K562 (cell line): ENCODE measurements around the gene SNRNP200. TPM values are rescaled to one million over a fixed set of nuclear protein-coding genes. Genes with fewer than 3 reads are reported as not detected.

Experiments
- ATAC-seq: fragments of 200-7000 bp; cut with Tn5 transposase; 3 replicates; pipeline ENCODE4 v1.9.1; 2020; ENCODE audit warnings: moderate library complexity
- BruUV-seq: library from RNA; stranded (reverse); fragments of 400-500 nt; replicated peaks from 2 replicates; lab custom pipeline; 2021; lab: Mats Ljungman, UMichigan
- CTCF ChIA-PET: fragments of 300-600 bp; formaldehyde crosslinking; extraction: SDS; loops from one replicate; lab custom pipeline; 2021; ENCODE audit warnings: low intra/inter-chr PET ratio; lab: Yijun Ruan, JAX
- POLR2A ChIA-PET: fragments of 300-600, 350-650 bp; sonication (Branson Sonifier 250); formaldehyde crosslinking; extraction: SDS; loops from one replicate; lab custom pipeline; 2021; ENCODE audit warnings: antibody characterized with exemption, inconsistent platforms; lab: Yijun Ruan, JAX
- DNase-seq, 4 experiments: peaks; one replicate each; pipeline versions ENCODE4 v3.0.0 to v3.0.0-alpha.2; 2011 to 2018; ENCODE audit warnings: low spot score in 3 of 4, mixed read lengths in 3 of 4; ENCODE audit errors: extremely low read depth in 1 of 4
- FAIRE-seq: peaks from 2 replicates; lab custom pipeline; 2011; peaks lifted over from hg19 to GRCh38; lab: Jason Lieb, UNC
- H2AFZ ChIP-seq: 2 replicates; pipeline ENCODE4 v1.6.0; 2011; ENCODE audit warnings: low read depth, low read length, control low read depth, inconsistent platforms
- H3K27ac ChIP-seq: fragments of 200-600 bp; 3 replicates; pipeline ENCODE4 v1.8.0; 2011; ENCODE audit warnings: low read depth, mild to moderate bottlenecking, control low read depth, inconsistent platforms, low read length, moderate library complexity, mixed read lengths; ENCODE audit errors: extremely low read depth
- H3K27me3 ChIP-seq, 2 experiments: fragments of 300-600 bp in 1 of 2; 2 replicates in 1 of 2; 3 replicates in 1 of 2; pipeline versions ENCODE4 v1.6.0 to v1.8.0; 2011; ENCODE audit warnings: inconsistent platforms in 2 of 2, low read length in 2 of 2, mild to moderate bottlenecking in 1 of 2, mixed read lengths in 1 of 2, moderate library complexity in 1 of 2; ENCODE audit not compliant: control insufficient read depth in 2 of 2, insufficient read depth in 2 of 2
- H3K36me3 ChIP-seq: fragments of 300-600 bp; 3 replicates; pipeline ENCODE4 v1.8.0; 2011; ENCODE audit warnings: mild to moderate bottlenecking, low read length, inconsistent platforms; ENCODE audit not compliant: control insufficient read depth, insufficient read depth
- H3K4me1 ChIP-seq, 2 experiments: fragments of 200-600 bp in 1 of 2; replicated peaks in 1 of 2; 2 replicates in 1 of 2; 3 replicates in 1 of 2; pipeline versions ENCODE4 v1.5.1 to v1.8.0; 2011; ENCODE audit warnings: inconsistent platforms in 2 of 2, low read length in 2 of 2, mild to moderate bottlenecking in 1 of 2, mixed read lengths in 1 of 2, moderate library complexity in 1 of 2; ENCODE audit not compliant: control insufficient read depth in 2 of 2, insufficient read depth in 2 of 2
- H3K4me2 ChIP-seq: 2 replicates; pipeline ENCODE4 v1.6.1; 2011; ENCODE audit warnings: low read length, control low read depth, inconsistent platforms, mixed read lengths; ENCODE audit not compliant: insufficient read depth
- H3K4me3 ChIP-seq: fragments of 200-600 bp; sonication (generic), shearing (Covaris generic); 2 replicates; pipeline ENCODE4 v1.5.1; 2016; ENCODE audit warnings: control low read depth, inconsistent platforms
- H3K79me2 ChIP-seq: fragments of 200-600 bp; 3 replicates; pipeline ENCODE4 v1.8.0; 2011; ENCODE audit warnings: low read length, inconsistent platforms; ENCODE audit not compliant: control insufficient read depth, insufficient read depth
- H3K9ac ChIP-seq, 2 experiments: 2 replicates each; pipeline versions ENCODE4 v1.6.0 to v1.6.1; 2011; ENCODE audit warnings: low read depth in 2 of 2, low read length in 2 of 2, control low read depth in 1 of 2, inconsistent platforms in 1 of 2, mild to moderate bottlenecking in 1 of 2, mixed read lengths in 1 of 2; ENCODE audit not compliant: insufficient read depth in 1 of 2
- H3K9me1 ChIP-seq: one replicate; pipeline ENCODE4 v1.6.0; 2011; ENCODE audit warnings: inconsistent platforms, mild to moderate bottlenecking, low read length, moderate library complexity; ENCODE audit not compliant: control insufficient read depth, insufficient read depth
- H3K9me3 ChIP-seq: replicated peaks from 2 replicates; pipeline ENCODE4 v1.5.1; 2011; ENCODE audit warnings: low read depth, low read length, inconsistent platforms; ENCODE audit not compliant: control insufficient read depth, insufficient read depth
- H4K20me1 ChIP-seq: replicated peaks from 2 replicates; pipeline ENCODE4 v1.6.1; 2011; ENCODE audit warnings: low read length, inconsistent platforms, mixed read lengths; ENCODE audit not compliant: control insufficient read depth, insufficient read depth
- ATF1 ChIP-seq, 2 experiments: fragments of 450-650 bp in 1 of 2; IDR thresholded peaks; 2 replicates each; pipeline ENCODE4 v1.6.1; 2016; ENCODE audit warnings: missing compliant biosample characterization in 1 of 2, missing genetic modification characterization in 1 of 2
- BRCA1 ChIP-seq, 2 experiments: fragments of 450-650 bp in 1 of 2; sonication (generic) in 1 of 2; formaldehyde crosslinking in 1 of 2; IDR thresholded peaks; 2 replicates each; pipeline versions ENCODE4 v1.5.0 to v1.6.1; 2017 to 2020; ENCODE audit warnings: mild to moderate bottlenecking in 1 of 2, missing genetic modification reagents in 1 of 2
- CBX5 ChIP-seq: IDR thresholded peaks from 2 replicates; pipeline ENCODE4 v1.6.1; 2014; ENCODE audit warnings: low read depth, borderline replicate concordance
- DPF2 ChIP-seq: fragments of 450-650 bp; IDR thresholded peaks from 2 replicates; pipeline ENCODE4 v1.6.1; 2016
- E2F3 ChIP-seq: fragments of 250-450 bp; sonication (Bioruptor Pico); IDR thresholded peaks from 2 replicates; pipeline ENCODE4 v1.4.0; 2020; ENCODE audit warnings: mild to moderate bottlenecking
- FOXJ2 ChIP-seq: fragments of 200-800 bp; sonication (Bioruptor generic); IDR thresholded peaks from 2 replicates; pipeline ENCODE4 v1.6.1; 2016; ENCODE audit warnings: missing genetic modification characterization, missing compliant biosample characterization
- KLF10 ChIP-seq: fragments of 250-450 bp; sonication (Bioruptor Pico); IDR thresholded peaks from 2 replicates; pipeline ENCODE4 v1.6.1; 2021; ENCODE audit warnings: matching md5 sums
- MECOM ChIP-seq: fragments of 250-450 bp; sonication (Bioruptor Pico); IDR thresholded peaks from 2 replicates; pipeline ENCODE4 v1.8.0; 2022; ENCODE audit warnings: inconsistent platforms
- NFE2 ChIP-seq: IDR thresholded peaks from 2 replicates; pipeline ENCODE4 v1.6.1; 2014; ENCODE audit warnings: antibody characterized with exemption, low read depth
- PHF21A ChIP-seq: fragments of 450-650 bp; IDR thresholded peaks from 2 replicates; pipeline ENCODE4 v1.6.1; 2017; ENCODE audit warnings: low read depth, borderline replicate concordance
- SIRT6 ChIP-seq: IDR thresholded peaks from one replicate; pipeline ENCODE4 v1.6.1; 2012; ENCODE audit warnings: low read depth, mild to moderate bottlenecking, control low read depth, inconsistent platforms, low read length, moderate library complexity
- SMAD1 ChIP-seq: fragments of 150-350 bp; IDR thresholded peaks from 2 replicates; pipeline ENCODE4 v1.6.1; 2014; ENCODE audit warnings: low read length, low read depth; ENCODE audit not compliant: partially characterized antibody
- SMARCE1 ChIP-seq: fragments of 450-650 bp; IDR thresholded peaks from 2 replicates; pipeline ENCODE4 v1.7.1; 2016; ENCODE audit warnings: mild to moderate bottlenecking
- TAF1 ChIP-seq: IDR thresholded peaks from 2 replicates; pipeline ENCODE4 v1.6.1; 2011; ENCODE audit warnings: mild to moderate bottlenecking, low read length, moderate library complexity; ENCODE audit not compliant: insufficient read depth, control insufficient read depth, severe bottlenecking; ENCODE audit errors: extremely low read depth
- TAF9B ChIP-seq: fragments of 450-650 bp; IDR thresholded peaks from 2 replicates; pipeline ENCODE4 v1.6.1; 2018; ENCODE audit warnings: mild to moderate bottlenecking; ENCODE audit not compliant: partially characterized antibody
- TBL1XR1 ChIP-seq, 2 experiments: IDR thresholded peaks; 2 replicates each; pipeline ENCODE4 v1.6.1; 2012; ENCODE audit warnings: improper control_type of control experiment in 2 of 2, low read length in 2 of 2, mild to moderate bottlenecking in 1 of 2
- ZNF354B ChIP-seq: fragments of 250-450 bp; sonication (Bioruptor Pico); IDR thresholded peaks from 2 replicates; pipeline ENCODE4 v1.4.0; 2020
- ZNF699 ChIP-seq: fragments of 250-450 bp; sonication (Bioruptor Pico); IDR thresholded peaks from 2 replicates; pipeline ENCODE4 v1.8.0; 2021; ENCODE audit warnings: mild to moderate bottlenecking, moderate library complexity; ENCODE audit not compliant: insufficient replicate concordance
- WGBS: fragments of 100-300 bp; shearing (Covaris generic); methylation state at CpG from one replicate; pipeline ENCODE4 v1.1.6; 2016; ENCODE audit warnings: low coverage, mixed read lengths; ENCODE audit not compliant: insufficient coverage; ENCODE audit errors: missing lambda C conversion rate; 5-methylcytosine and 5-hydroxymethylcytosine counted together
- in situ Hi-C: fragments of 300-500 bp; cut with MboI; formaldehyde crosslinking; loops from 4 replicates; pipeline ENCODE4 v1.15.0; 2018; ENCODE audit warnings: inconsistent platforms, mixed read lengths
- intact Hi-C: fragments of 100-400 bp; cut with micrococcal nuclease; formaldehyde crosslinking; loops from 2 replicates; pipeline ENCODE4 v1.14.2; 2022
- polyA plus RNA-seq, 8 experiments: library from polyadenylated mRNA; depleted of rRNA in 4 of 8; stranded (reverse) in 5 of 8; unstranded in 3 of 8; fragments of >200 nt; fragmentation: Nextera tagmentation in 2 of 8; fragmentation: Illumina TruSeq in 1 of 8; extraction: Ambion mirVana in 2 of 8; extraction: Trizol in 1 of 8; gene quantifications; 2 replicates each; pipeline versions ENCODE4 v1.2.1 to v1.2.3, GENCODE V29; 2011 to 2014; ENCODE audit warnings: inconsistent platforms in 1 of 8, missing spikeins in 1 of 8
- total RNA-seq, 7 experiments: library from RNA; depleted of rRNA in 6 of 7; stranded (reverse); fragments of >200 nt in 6 of 7; fragmentation: Illumina TruSeq in 2 of 7; extraction: Trizol in 2 of 7; gene quantifications; 2 replicates each; pipeline versions ENCODE4 v1.2.1 to v1.2.3, GENCODE V29; 2011 to 2021; ENCODE audit warnings: low replicate concordance in 1 of 7
- TF ChIP-seq, protein P1 (sequence below): fragments of 250-450 bp; sonication (Bioruptor Pico); IDR thresholded peaks from 2 replicates; pipeline ENCODE4 v1.8.0; 2022; ENCODE audit warnings: inconsistent platforms, mild to moderate bottlenecking, moderate library complexity, borderline replicate concordance
- TF ChIP-seq, protein P2 (sequence below), 2 experiments: fragments of 450-650 bp; conservative IDR thresholded peaks; 2 replicates each; pipeline ENCODE4 v1.6.1; 2017; ENCODE audit warnings: mild to moderate bottlenecking in 2 of 2, moderate library complexity in 2 of 2

SNRNP200 gene
- total and polyA plus RNA-seq, 9 of the 15 experiments (the other 6 are each of a cell fraction or from before 2014, with no cell fraction given): 76.1 to 231 (median 155) TPM

GRCh38 chr2:96353606-96354101 is 48.3 kb upstream of the SNRNP200 start (continued):
- no peak for TF ChIP-seq ZNF354B (CRISPR knock-in tag)
- TF ChIP-seq KLF10 (CRISPR knock-in tag): no peak
- TF ChIP-seq TBL1XR1 (IDR thresholded peaks at IDR 0.05; ENCODE audit: low read length in 2 of 2): no peak

- FAIRE-seq (peak; percentile 98), ATAC-seq (peak; percentile 99), DNase-seq (peak; percentile 76 to 95 (median 84))
- intact Hi-C loops (no loop called here), in situ Hi-C loops (no loop called here)
- H3K79me2 ChIP-seq: no peaks in the 10 kb centered on the region
- no TSS peak for BruUV-seq
- 8% methylated on average over 9 of the region's 9 CpGs for WGBS
- no peaks in the 10 kb centered on the region for H3K9me3 ChIP-seq
- H3K9me1 ChIP-seq: no peaks in the 10 kb centered on the region
- H3K27me3 ChIP-seq: no peaks in the 10 kb centered on the region
- no peak overlapping the region for H2AFZ ChIP-seq
- peaks cover 8 to 11% of the 10 kb centered on the region in 2 experiments; a peak in 3 of 5 replicates for H3K4me1 ChIP-seq
- H3K4me2 ChIP-seq: peak overlapping the region; percentile 10; the same call in 1 of the 2 replicates
- POLR2A ChIA-PET: interaction anchor here (0.5 to 4.0 kb wide), 7 partner anchors 9 to 186 kb away, joined by 3 to 25 read pairs (median 5); partner anchors contain the start of gene NCAPH
- H3K27ac ChIP-seq: peak overlapping the region; percentile 43; the same call in 2 of the 3 replicates
- H4K20me1 ChIP-seq: no peaks in the 10 kb centered on the region
- H3K4me3 ChIP-seq: no peak overlapping the region
- H3K9ac ChIP-seq: no peak overlapping the region
- peaks cover 93% of the 10 kb centered on the region for H3K36me3 ChIP-seq
- CTCF ChIA-PET: no interaction called here
- TF ChIP-seq SMARCE1 (0 out of 2 replicates have a peak, but pooled peaks have one; percentile 14), BRCA1 (IDR thresholded peaks at IDR 0.05) (no peak), BRCA1 (CRISPR knock-in tag; IDR thresholded peaks at IDR 0.05) (no peak), PHF21A (no peak), TAF9B (no peak), DPF2 (peak; percentile 69), CBX5 (no peak), FOXJ2 (no peak), E2F3 (CRISPR knock-in tag) (no peak), MECOM (CRISPR knock-in tag) (peak; percentile 79; the same call in 1 of the 2 replicates), SMAD1 (peak; percentile 59), NFE2 (peak; percentile 83), SIRT6 (no peak), ZNF699 (CRISPR knock-in tag) (no peak), ATF1 (CRISPR knock-in tag; IDR thresholded peaks at IDR 0.05) (no peak), ATF1 (tag; IDR thresholded peaks at IDR 0.05) (0 out of 2 replicates have a peak, but pooled peaks have one; percentile 27), TAF1 (no peak)
- TF ChIP-seq, protein P1, sequence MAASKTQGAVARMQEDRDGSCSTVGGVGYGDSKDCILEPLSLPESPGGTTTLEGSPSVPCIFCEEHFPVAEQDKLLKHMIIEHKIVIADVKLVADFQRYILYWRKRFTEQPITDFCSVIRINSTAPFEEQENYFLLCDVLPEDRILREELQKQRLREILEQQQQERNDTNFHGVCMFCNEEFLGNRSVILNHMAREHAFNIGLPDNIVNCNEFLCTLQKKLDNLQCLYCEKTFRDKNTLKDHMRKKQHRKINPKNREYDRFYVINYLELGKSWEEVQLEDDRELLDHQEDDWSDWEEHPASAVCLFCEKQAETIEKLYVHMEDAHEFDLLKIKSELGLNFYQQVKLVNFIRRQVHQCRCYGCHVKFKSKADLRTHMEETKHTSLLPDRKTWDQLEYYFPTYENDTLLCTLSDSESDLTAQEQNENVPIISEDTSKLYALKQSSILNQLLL (CRISPR knock-in tag): no peak
- TF ChIP-seq, protein P2, sequence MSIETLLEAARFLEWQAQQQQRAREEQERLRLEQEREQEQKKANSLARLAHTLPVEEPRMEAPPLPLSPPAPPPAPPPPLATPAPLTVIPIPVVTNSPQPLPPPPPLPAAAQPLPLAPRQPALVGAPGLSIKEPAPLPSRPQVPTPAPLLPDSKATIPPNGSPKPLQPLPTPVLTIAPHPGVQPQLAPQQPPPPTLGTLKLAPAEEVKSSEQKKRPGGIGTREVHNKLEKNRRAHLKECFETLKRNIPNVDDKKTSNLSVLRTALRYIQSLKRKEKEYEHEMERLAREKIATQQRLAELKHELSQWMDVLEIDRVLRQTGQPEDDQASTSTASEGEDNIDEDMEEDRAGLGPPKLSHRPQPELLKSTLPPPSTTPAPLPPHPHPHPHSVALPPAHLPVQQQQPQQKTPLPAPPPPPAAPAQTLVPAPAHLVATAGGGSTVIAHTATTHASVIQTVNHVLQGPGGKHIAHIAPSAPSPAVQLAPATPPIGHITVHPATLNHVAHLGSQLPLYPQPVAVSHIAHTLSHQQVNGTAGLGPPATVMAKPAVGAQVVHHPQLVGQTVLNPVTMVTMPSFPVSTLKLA (conservative IDR thresholded peaks at IDR 0.05): peak in 1 of 2 experiments; percentile 64; a peak in 2 of 4 replicates
These were observed 47.8 kb upstream of the SNRNP200 start for GRCh38 chr2:96353032-96353561.
